Measurements from ENCODE around the gene SUSD1.

Gene SUSD1

GRCh38 chr9:112111461-112111860 is 63.6 kb downstream of the SUSD1 start:
- TF ChIP-seq CREB1 (IDR thresholded peaks at IDR 0.05; ENCODE audit: low read depth) (no peak), TCF12 (IDR thresholded peaks at IDR 0.05; ENCODE audit: low read depth) (no peak), EGR1 (IDR thresholded peaks at IDR 0.05) (no peak), ZBTB7A (IDR thresholded peaks at IDR 0.05; ENCODE audit: low read depth) (no peak), CEBPB (IDR thresholded peaks at IDR 0.05) (no peak), RAD21 (IDR thresholded peaks at IDR 0.05; ENCODE audit: low read depth) (no peak), NFIC (IDR thresholded peaks at IDR 0.05) (no peak), FOXM1 (IDR thresholded peaks at IDR 0.05; ENCODE audit: borderline replicate concordance, low read depth) (no peak), TEAD4 (IDR thresholded peaks at IDR 0.05) (no peak), TAF1 (IDR thresholded peaks at IDR 0.05; ENCODE audit: low read depth) (no peak), USF1 (IDR thresholded peaks at IDR 0.05) (no peak), YY1 (IDR thresholded peaks at IDR 0.05; ENCODE audit: low read depth) (no peak), EP300 (IDR thresholded peaks at IDR 0.05; ENCODE audit: borderline replicate concordance) (no peak)
- TF ChIP-seq, protein P1, sequence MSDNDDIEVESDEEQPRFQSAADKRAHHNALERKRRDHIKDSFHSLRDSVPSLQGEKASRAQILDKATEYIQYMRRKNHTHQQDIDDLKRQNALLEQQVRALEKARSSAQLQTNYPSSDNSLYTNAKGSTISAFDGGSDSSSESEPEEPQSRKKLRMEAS (IDR thresholded peaks at IDR 0.05) = no peak
- TF ChIP-seq, protein P2, sequence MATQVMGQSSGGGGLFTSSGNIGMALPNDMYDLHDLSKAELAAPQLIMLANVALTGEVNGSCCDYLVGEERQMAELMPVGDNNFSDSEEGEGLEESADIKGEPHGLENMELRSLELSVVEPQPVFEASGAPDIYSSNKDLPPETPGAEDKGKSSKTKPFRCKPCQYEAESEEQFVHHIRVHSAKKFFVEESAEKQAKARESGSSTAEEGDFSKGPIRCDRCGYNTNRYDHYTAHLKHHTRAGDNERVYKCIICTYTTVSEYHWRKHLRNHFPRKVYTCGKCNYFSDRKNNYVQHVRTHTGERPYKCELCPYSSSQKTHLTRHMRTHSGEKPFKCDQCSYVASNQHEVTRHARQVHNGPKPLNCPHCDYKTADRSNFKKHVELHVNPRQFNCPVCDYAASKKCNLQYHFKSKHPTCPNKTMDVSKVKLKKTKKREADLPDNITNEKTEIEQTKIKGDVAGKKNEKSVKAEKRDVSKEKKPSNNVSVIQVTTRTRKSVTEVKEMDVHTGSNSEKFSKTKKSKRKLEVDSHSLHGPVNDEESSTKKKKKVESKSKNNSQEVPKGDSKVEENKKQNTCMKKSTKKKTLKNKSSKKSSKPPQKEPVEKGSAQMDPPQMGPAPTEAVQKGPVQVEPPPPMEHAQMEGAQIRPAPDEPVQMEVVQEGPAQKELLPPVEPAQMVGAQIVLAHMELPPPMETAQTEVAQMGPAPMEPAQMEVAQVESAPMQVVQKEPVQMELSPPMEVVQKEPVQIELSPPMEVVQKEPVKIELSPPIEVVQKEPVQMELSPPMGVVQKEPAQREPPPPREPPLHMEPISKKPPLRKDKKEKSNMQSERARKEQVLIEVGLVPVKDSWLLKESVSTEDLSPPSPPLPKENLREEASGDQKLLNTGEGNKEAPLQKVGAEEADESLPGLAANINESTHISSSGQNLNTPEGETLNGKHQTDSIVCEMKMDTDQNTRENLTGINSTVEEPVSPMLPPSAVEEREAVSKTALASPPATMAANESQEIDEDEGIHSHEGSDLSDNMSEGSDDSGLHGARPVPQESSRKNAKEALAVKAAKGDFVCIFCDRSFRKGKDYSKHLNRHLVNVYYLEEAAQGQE (IDR thresholded peaks at IDR 0.05; ENCODE audit: low read depth) = no peak

DNA sequence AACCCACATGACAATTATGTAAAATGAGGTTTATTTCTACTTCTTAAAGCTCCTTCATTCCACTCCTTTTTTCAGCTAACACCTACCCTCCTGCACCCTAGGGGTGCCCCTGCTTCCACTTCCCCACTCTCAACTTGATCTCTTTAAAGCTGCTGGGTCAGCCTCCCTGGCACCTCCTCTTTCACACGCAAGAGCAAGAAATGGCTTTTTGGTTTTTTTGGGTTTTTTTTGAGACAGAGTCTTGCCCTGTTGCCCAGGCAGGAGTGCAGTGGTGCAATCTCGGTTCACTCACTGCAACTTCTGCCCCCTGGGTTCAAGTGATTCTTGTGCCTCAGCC is 64.4 kb downstream of the SUSD1 start:
- TF ChIP-seq ZBTB7A (IDR thresholded peaks at IDR 0.05; ENCODE audit: low read depth) = no peak
- TF ChIP-seq FOXM1 (IDR thresholded peaks at IDR 0.05; ENCODE audit: borderline replicate concordance, low read depth) = no peak
- no peak for TF ChIP-seq TAF1 (IDR thresholded peaks at IDR 0.05; ENCODE audit: low read depth)
- no peak for TF ChIP-seq TEAD4 (IDR thresholded peaks at IDR 0.05)
- TF ChIP-seq, protein P1 (IDR thresholded peaks at IDR 0.05) = no peak
- no peak for TF ChIP-seq TCF12 (IDR thresholded peaks at IDR 0.05; ENCODE audit: low read depth)
- no peak for TF ChIP-seq USF1 (IDR thresholded peaks at IDR 0.05)

- TF ChIP-seq ZBTB7A (IDR thresholded peaks at IDR 0.05; ENCODE audit: low read depth) = no peak
- no peak for TF ChIP-seq YY1 (IDR thresholded peaks at IDR 0.05; ENCODE audit: low read depth)
- no peak for TF ChIP-seq USF1 (IDR thresholded peaks at IDR 0.05)
- TF ChIP-seq NFIC (IDR thresholded peaks at IDR 0.05) = no peak
- TF ChIP-seq, protein P1 (IDR thresholded peaks at IDR 0.05) = no peak
- no peak for TF ChIP-seq TEAD4 (IDR thresholded peaks at IDR 0.05)
- TF ChIP-seq, protein P2 (IDR thresholded peaks at IDR 0.05; ENCODE audit: low read depth) = no peak
- TF ChIP-seq EP300 (IDR thresholded peaks at IDR 0.05; ENCODE audit: borderline replicate concordance) = no peak
- no peak for TF ChIP-seq TCF12 (IDR thresholded peaks at IDR 0.05; ENCODE audit: low read depth)
- TF ChIP-seq CEBPB (IDR thresholded peaks at IDR 0.05) = no peak
- no peak for TF ChIP-seq EGR1 (IDR thresholded peaks at IDR 0.05)
- TF ChIP-seq RAD21 (IDR thresholded peaks at IDR 0.05; ENCODE audit: low read depth) = no peak
- no peak for TF ChIP-seq CREB1 (IDR thresholded peaks at IDR 0.05; ENCODE audit: low read depth)
- TF ChIP-seq TAF1 (IDR thresholded peaks at IDR 0.05; ENCODE audit: low read depth) = no peak
Measured at GRCh38 chr9:112110094-112110776, 64.9 kb downstream of the SUSD1 start.

- no peak for TF ChIP-seq EP300 (IDR thresholded peaks at IDR 0.05; ENCODE audit: borderline replicate concordance)
- no peak for TF ChIP-seq CEBPB (IDR thresholded peaks at IDR 0.05)
- no peak for TF ChIP-seq RAD21 (IDR thresholded peaks at IDR 0.05; ENCODE audit: low read depth)
- no peak for TF ChIP-seq TAF1 (IDR thresholded peaks at IDR 0.05; ENCODE audit: low read depth)
- TF ChIP-seq USF1 (IDR thresholded peaks at IDR 0.05) = no peak
- TF ChIP-seq, protein P1 (IDR thresholded peaks at IDR 0.05) = no peak
- no peak for TF ChIP-seq NFIC (IDR thresholded peaks at IDR 0.05)
- TF ChIP-seq TCF12 (IDR thresholded peaks at IDR 0.05; ENCODE audit: low read depth) = no peak
- no peak for TF ChIP-seq FOXM1 (IDR thresholded peaks at IDR 0.05; ENCODE audit: borderline replicate concordance, low read depth)
- TF ChIP-seq TEAD4 (IDR thresholded peaks at IDR 0.05) = no peak
- TF ChIP-seq ZBTB7A (IDR thresholded peaks at IDR 0.05; ENCODE audit: low read depth) = no peak
- no peak for TF ChIP-seq CREB1 (IDR thresholded peaks at IDR 0.05; ENCODE audit: low read depth)
- TF ChIP-seq YY1 (IDR thresholded peaks at IDR 0.05; ENCODE audit: low read depth) = no peak
Measured at GRCh38 chr9:112104901-112105300, 70.2 kb downstream of the SUSD1 start.
